Endothelial cell of umbilical vein (primary cell): ENCODE measurements around the gene PSAT1. TPM values are rescaled to one million over a fixed set of nuclear protein-coding genes. Genes with fewer than 3 reads are reported as not detected.

ENCODE experiments used
- BruUV-seq: library from RNA; stranded (reverse); fragments of 400-500 nt; replicated peaks from 2 replicates; lab custom pipeline; 2021; lab: Mats Ljungman, UMichigan
- CTCF ChIA-PET: fragments of 300-600, 350-600 bp; sonication (Branson Sonifier 250); formaldehyde crosslinking; loops from one replicate; lab custom pipeline; 2021; ENCODE audit warnings: antibody characterized with exemption, inconsistent platforms; lab: Charles Lee
- POLR2A ChIA-PET: fragments of 300-600, 350-600 bp; sonication (Branson Sonifier 250); formaldehyde crosslinking; loops from one replicate; lab custom pipeline; 2021; ENCODE audit warnings: antibody characterized with exemption, inconsistent platforms; lab: Charles Lee
- DNase-seq: peaks from one replicate; pipeline ENCODE4 v3.0.0-alpha.2; 2011; ENCODE audit warnings: low read depth, low spot score
- FAIRE-seq: peaks from 2 replicates; lab custom pipeline; 2011; peaks lifted over from hg19 to GRCh38; lab: Jason Lieb, UNC
- H2AFZ ChIP-seq: 2 replicates; pipeline ENCODE4 v1.6.0; 2012; ENCODE audit warnings: low read depth, low read length, control low read depth, inconsistent platforms
- H3K27ac ChIP-seq: 2 replicates; pipeline ENCODE4 v1.5.1; 2011; ENCODE audit warnings: low read depth, mild to moderate bottlenecking, control low read depth, low read length, moderate library complexity; ENCODE audit not compliant: insufficient read depth
- H3K27me3 ChIP-seq, 2 experiments: 2 replicates each; pipeline versions ENCODE4 v1.6.0 to v1.6.1; 2011; ENCODE audit warnings: low read length in 2 of 2, mixed read lengths in 1 of 2; ENCODE audit not compliant: control insufficient read depth in 2 of 2, insufficient read depth in 2 of 2
- H3K36me3 ChIP-seq, 2 experiments: 2 replicates in 1 of 2; 3 replicates in 1 of 2; pipeline ENCODE4 v1.5.1; 2011; ENCODE audit warnings: low read length in 2 of 2, mild to moderate bottlenecking in 1 of 2, moderate library complexity in 1 of 2; ENCODE audit not compliant: control insufficient read depth in 2 of 2, insufficient read depth in 2 of 2; ENCODE audit errors: extremely low read depth in 1 of 2
- H3K4me1 ChIP-seq: 3 replicates; pipeline ENCODE4 v1.5.1; 2011; ENCODE audit warnings: mild to moderate bottlenecking, low read length; ENCODE audit not compliant: control insufficient read depth, insufficient read depth; ENCODE audit errors: extremely low read depth
- H3K4me2 ChIP-seq: 2 replicates; pipeline ENCODE4 v1.6.1; 2011; ENCODE audit warnings: low read length, control low read depth, mixed read lengths; ENCODE audit not compliant: insufficient read depth
- H3K4me3 ChIP-seq, 3 experiments: fragments of 200-600 bp in 1 of 3; sonication (generic), shearing (Covaris generic) in 1 of 3; replicated peaks in 1 of 3; 2 replicates each; pipeline ENCODE4 v1.5.1; 2011 to 2016; ENCODE audit warnings: control low read depth in 3 of 3, low read length in 3 of 3, mild to moderate bottlenecking in 2 of 3, inconsistent platforms in 1 of 3, low read depth in 1 of 3, moderate library complexity in 1 of 3; ENCODE audit not compliant: insufficient read depth in 1 of 3
- H3K79me2 ChIP-seq: 2 replicates; pipeline ENCODE4 v1.6.0; 2012; ENCODE audit warnings: low read length, inconsistent platforms; ENCODE audit not compliant: control insufficient read depth, insufficient read depth
- H3K9ac ChIP-seq: replicated peaks from 2 replicates; pipeline ENCODE3; 2011; ENCODE audit warnings: low read length, control low read depth; ENCODE audit not compliant: insufficient read depth; ENCODE audit errors: extremely low read depth
- H3K9me1 ChIP-seq: replicated peaks from 3 replicates; pipeline ENCODE4 v1.6.0; 2011; ENCODE audit warnings: mild to moderate bottlenecking, low read length; ENCODE audit not compliant: control insufficient read depth, insufficient read depth; ENCODE audit errors: extremely low read depth
- H3K9me3 ChIP-seq: replicated peaks from 2 replicates; pipeline ENCODE4 v1.5.1; 2012; ENCODE audit warnings: low read length, inconsistent platforms; ENCODE audit not compliant: control insufficient read depth, insufficient read depth
- H4K20me1 ChIP-seq: replicated peaks from 2 replicates; pipeline ENCODE3; 2011; ENCODE audit warnings: mild to moderate bottlenecking, low read length; ENCODE audit not compliant: control insufficient read depth, insufficient read depth; ENCODE audit errors: extremely low read depth
- EZH2 ChIP-seq: IDR thresholded peaks from 2 replicates; pipeline ENCODE4 v1.6.1; 2012; ENCODE audit warnings: borderline replicate concordance, low read depth, mild to moderate bottlenecking, moderate library complexity, low read length, inconsistent platforms; ENCODE audit not compliant: severe bottlenecking
- FOS ChIP-seq: IDR thresholded peaks from 2 replicates; pipeline ENCODE4 v1.6.1; 2011; ENCODE audit warnings: mild to moderate bottlenecking, low read length, moderate library complexity, borderline replicate concordance; ENCODE audit not compliant: insufficient read depth
- GATA2 ChIP-seq: IDR thresholded peaks from 2 replicates; pipeline ENCODE4 v1.7.0; 2011; ENCODE audit warnings: low read depth, mild to moderate bottlenecking, moderate library complexity, mixed read lengths, low read length; ENCODE audit not compliant: insufficient read length, insufficient read depth
- JUN ChIP-seq: IDR thresholded peaks from 2 replicates; pipeline ENCODE4 v1.6.1; 2011; ENCODE audit warnings: borderline replicate concordance, low read depth; ENCODE audit not compliant: insufficient read length, insufficient read depth
- MAX ChIP-seq: IDR thresholded peaks from 2 replicates; pipeline ENCODE4 v1.6.1; 2011; ENCODE audit not compliant: insufficient read depth, insufficient read length
- MYC ChIP-seq: IDR thresholded peaks from one replicate; pipeline ENCODE4 v1.6.1; 2011; ENCODE audit warnings: mild to moderate bottlenecking, low read depth, low read length
- POLR2A ChIP-seq: IDR thresholded peaks from 2 replicates; pipeline ENCODE4 v1.6.1; 2012; ENCODE audit warnings: low read depth, mild to moderate bottlenecking, control low read depth, low read length
- POLR2AphosphoS5 ChIP-seq: IDR thresholded peaks from 2 replicates; pipeline ENCODE4 v1.6.1; 2012; ENCODE audit warnings: low read depth, mild to moderate bottlenecking, control low read depth, low read length, moderate library complexity; ENCODE audit not compliant: insufficient read depth
- dilution Hi-C: fragments of 300-500 bp; cut with MboI; formaldehyde crosslinking; loops from one replicate; pipeline ENCODE4 v1.15.0; 2019; ENCODE audit warnings: low sequenced_read_pairs; ENCODE audit not compliant: extremely low pct_ligation_motif_present
- intact Hi-C: fragments of 100-400 bp; cut with micrococcal nuclease; formaldehyde crosslinking; loops from one replicate; pipeline ENCODE4 v1.10.0; 2022
- polyA plus RNA-seq, 4 experiments: library from polyadenylated mRNA; depleted of rRNA in 3 of 4; stranded (reverse) in 3 of 4; unstranded in 1 of 4; fragments of >200 nt; gene quantifications; 2 replicates each; pipeline versions ENCODE4 v1.2.1 to v1.2.3, GENCODE V29; 2011 to 2012; ENCODE audit warnings: missing spikeins in 1 of 4
- total RNA-seq: library from RNA; stranded (reverse); gene quantifications from 2 replicates; pipeline ENCODE4 v1.2.3, GENCODE V29; 2021

Gene PSAT1
- total and polyA plus RNA-seq, 2 donors (not counting 3 experiments of a cell fraction or from before 2014, with no cell fraction given): 19.1 to 47.3 TPM

- Histone ChIP-seq H3K9me3 (no peaks in the 10 kb centered on the region), H3K4me2 (no peak overlapping the region), H3K27ac (no peak overlapping the region), H3K9me1 (no peaks in the 10 kb centered on the region), H4K20me1 (no peaks in the 10 kb centered on the region), H3K4me1 (no peaks in the 10 kb centered on the region), H3K4me3 (no peak overlapping the region), H3K9ac (no peak overlapping the region), H2AFZ (no peak overlapping the region), H3K27me3 (no peaks in the 10 kb centered on the region), H3K79me2 (no peaks in the 10 kb centered on the region), H3K36me3 (no peaks in the 10 kb centered on the region)
- intact Hi-C loops: no loop called here
- TF ChIP-seq FOS (no peak), GATA2 (no peak), JUN (no peak), EZH2 (no peak), POLR2A (no peak), POLR2AphosphoS5 (no peak), MAX (no peak), MYC (no peak)
- no peak for FAIRE-seq
- no TSS peak for BruUV-seq
- ChIA-PET CTCF (interaction anchor here (1.1 to 2.2 kb wide), 2 partner anchors 8 to 12 kb away, joined by 5 to 8 read pairs; no protein-coding TSS in a partner anchor), POLR2A (no interaction called here)
- DNase-seq: no peak
- dilution Hi-C loops: no loop called here
Observed at GRCh38 chr9:78357165-78357873, 60.4 kb downstream of the PSAT1 start.
